A204.1 (cell line): ENCODE measurements around the gene RNF157.
"Not testable (repeated sequence)": the region's sequence is repeated elsewhere in the genome, so short reads cannot be mapped to it uniquely, and the experiment has no call there.

Source experiments
- FAIRE-seq: peaks from 2 replicates; lab custom pipeline; 2012; peaks lifted over from hg19 to GRCh38; lab: Jason Lieb, UNC

Gene RNF157

DNA sequence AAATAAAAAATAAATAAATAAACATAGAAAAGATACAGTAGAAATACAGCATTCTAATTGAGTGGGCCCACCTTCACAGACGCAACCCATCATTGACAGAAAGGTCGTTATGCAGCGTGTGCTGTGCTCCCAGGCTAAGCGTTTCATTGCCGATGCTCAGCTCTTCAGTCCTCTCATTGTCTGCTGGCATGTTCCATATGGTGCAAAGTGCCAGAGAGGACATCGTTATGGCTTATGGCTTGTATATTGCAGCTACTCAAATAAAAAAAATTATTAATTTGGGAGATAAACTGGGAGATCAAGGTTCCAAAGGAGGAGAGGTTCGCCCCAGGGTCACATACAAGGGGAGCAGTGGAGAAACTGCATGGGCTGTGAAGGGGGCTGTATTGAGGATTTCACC, 13.5 kb upstream of the RNF157 start:
- no peak for FAIRE-seq

DNA sequence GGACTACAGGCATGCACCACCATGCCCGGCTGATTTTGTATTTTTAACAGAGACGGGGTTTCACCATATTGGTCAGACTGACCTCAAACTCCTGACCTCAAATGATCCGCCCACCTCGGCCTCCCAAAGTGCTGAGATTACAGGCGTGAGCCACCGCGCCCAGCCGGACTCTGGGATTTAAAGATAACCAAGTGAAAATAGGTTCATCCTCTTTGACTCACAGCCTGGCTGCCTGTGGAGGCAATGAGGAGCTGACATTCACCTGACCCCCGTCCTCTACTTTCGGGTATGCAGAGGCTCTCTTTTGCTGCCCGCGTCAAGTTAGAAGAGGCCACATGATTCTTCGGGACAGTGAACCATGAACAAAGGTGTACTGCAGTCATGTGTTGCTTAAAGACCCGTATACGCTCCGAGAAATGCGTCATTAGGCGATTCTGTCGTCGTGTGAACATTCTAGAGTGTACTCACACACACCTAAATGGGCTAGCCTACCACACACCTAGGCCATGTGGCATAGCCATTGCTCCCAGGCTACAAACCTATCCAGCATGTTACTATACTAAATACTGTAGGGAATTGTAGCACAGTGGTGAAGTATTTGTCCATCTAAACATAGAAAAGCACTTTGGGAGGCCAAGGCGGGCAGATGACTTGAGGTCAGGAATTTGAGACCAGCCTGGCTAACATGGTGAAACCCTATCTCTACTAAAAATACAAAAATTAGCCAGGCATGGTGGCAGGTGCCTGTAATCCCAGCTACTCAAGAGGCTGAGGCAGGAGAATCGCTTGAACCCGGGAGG, 12.9 kb upstream of the RNF157 start:
- not testable (repeated sequence) for FAIRE-seq

DNA sequence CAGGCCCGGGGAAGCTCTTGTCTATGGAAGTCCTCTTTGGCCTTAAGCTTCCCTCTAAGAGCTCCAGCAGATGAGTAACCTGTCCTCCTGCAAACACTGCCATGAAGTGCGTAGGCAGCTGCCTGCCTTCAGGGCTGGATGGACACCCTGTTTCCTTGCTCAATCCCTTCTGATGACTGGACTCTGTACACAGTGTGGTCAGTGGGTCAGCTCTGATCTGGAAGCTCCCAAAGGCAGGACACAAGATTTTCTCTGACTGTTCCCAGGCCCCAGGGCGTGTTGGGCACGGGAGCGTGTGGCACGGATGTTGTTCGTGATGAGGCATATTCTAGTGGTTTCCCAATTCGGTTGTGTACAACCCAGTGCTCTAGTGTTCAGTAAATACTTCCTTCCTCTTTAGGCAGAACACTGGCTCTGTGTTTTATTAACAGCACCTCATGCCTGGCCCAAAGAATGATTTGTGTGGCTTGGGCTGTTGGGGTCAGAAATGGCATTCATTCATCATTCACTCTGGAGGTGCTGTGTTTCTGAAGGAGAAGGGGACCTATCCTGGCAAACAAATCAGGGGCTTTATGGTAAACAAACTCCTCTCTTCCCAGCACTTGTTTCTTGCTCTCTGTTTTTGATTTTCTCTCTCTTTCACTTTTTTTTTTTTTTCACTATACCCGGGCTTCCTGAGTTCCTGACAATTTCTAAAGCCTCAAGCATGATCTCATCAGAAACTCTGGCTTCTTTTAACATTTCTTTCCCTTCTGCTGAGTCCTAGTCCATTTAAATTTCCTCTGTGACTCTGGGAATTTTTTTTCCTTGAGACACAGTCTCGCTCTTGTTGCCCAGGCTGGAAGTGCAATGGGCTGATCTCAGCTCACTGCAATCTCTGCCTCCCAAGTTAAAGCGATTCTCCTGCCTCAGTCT, 12.0 kb upstream of the RNF157 start:
- FAIRE-seq, result no peak

DNA sequence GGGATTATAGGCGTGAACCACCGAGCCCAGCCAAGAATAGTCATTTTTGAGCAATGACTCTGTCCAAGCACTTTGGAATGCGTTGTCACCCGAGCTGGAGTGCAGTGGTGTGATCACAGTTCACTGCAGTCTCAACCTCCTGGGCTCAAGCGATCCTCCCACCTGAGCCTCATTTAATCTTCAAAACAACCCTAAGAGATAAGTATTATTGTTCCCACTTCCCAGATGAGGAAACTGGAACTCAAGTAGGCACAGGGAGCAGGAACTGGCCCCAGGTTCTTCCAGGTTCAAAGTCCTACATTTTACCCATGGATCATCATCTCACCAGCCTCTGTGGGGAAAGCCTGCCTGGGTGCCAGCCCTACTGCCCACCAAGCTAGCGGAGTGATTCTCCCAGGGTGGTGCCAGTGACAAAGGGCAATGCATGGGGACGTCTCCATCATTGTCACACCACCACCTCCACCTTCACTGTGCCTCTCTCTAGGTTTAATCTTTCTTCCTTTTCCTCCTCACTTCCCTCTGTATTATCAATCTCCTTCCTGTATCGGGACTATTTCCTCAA, 11.3 kb upstream of the RNF157 start:
- no peak for FAIRE-seq

DNA sequence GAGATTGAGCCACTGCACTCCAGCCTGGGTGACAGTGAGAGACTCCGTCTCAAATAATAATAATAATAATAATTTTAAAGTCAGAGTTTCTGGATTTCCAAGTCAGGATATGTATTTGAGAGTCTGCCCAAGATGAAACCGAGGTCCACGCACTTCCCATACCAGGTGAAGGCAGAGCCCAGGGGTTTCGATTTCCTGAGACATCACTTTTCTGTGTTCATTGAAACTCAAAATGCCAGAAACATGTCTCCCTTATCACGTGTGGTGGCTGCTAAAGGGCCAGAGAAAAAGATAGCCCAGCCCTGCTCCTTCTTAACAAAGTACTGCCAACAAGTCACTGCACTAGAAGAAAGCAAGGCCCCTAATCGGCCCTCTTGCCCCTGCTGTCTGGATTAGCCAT, 9.8 kb upstream of the RNF157 start:
- no peak for FAIRE-seq

DNA sequence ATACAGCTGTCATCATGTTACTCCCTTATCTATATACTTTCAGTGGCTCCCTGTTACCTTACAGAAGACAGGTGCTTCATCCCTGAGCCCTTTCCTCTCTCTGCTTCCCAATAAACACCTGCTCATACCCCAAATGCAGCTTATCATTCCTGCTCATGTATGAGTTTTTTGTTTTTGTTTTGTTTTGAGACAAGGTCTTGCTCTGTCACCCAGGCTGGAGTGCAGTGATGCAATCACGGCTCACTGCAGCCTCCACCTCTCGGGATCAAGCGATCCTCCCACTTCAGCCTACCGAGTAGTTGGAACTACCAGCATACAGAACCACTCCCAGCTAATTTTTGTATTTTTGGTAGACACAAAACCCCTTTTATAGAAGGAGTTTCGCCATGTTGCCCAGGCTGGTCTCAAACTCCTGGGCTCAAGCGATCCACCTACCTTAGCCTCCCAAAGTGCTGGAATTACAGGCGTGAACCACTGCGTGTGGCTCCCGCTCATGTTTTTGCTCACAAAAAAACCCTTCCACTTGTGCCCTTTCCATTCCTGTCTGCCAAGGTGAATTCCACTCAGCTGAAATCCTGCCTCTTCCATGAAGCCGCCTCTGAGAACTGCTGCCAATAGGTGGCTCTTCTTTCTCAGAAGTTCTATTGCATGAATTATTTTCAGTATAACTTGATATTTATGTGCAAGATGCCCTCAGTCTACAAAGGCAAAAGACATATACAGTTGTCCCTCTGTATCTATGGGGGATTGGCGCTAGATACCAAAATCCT, 7.9 kb upstream of the RNF157 start:
- FAIRE-seq, result no peak

DNA sequence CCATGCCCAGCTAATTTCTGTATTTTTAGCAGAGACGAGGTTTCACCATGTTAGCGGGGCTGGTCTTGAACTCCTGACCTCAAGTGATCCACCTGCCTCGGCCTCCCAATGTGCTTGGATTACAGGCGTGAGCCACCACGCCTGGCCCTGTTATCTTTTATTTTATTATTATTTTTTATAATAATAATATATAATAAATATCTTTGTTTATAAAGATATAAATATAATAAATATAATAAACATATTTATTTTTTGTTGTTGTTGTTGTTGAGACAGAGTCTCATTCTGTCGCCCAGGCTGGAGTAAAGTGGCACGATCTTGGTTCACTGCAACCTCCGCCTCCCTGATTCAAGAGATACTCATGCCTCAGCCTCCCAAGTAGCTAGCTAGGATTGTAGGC, 7.0 kb upstream of the RNF157 start:
- FAIRE-seq, result no peak

DNA sequence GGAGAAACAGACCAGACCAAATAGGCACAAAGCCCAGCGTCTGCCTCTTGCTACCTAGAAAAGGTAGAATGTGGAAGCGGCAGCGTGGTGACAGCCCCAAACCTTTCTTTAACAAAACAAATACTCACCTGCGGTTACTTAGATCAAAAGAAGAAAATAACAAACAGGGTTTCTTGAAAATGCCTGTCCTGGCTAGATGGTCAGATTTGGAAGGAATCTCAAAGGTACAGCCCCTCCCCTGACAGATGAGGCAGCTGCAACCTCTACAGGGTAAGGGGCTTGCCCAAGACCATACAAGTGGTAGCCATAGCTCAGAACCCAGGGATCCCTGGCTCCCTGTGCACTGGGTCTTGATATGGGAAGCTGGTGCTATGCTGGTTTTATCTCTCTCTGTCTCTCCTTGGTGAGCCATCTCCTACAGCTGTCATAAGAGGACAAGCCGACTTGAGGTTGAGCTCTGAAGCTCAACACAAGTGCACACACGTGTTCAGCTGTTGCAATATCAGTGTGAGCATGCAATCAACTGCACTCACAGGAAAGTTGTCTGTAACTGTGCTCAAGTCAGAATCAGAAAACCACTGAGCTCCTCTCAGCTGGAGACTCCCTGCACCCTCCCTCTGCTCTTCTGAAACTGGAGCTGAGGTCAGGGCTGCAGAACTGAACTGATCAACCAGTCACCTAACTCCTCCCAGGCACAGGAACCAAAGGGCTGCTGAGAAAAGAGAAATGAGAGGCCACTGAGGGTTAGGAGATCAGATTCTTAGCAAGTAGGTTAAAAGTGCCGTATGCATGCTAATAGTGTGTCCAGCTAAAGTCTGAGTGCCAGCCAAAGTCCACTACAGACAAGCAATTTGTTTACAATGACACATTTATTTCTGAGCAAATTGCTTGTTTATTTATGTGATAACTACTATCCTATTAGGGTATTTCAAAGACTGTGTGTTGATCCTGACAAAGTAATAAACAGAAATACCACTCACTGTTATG, 6.1 kb upstream of the RNF157 start:
- no peak for FAIRE-seq

DNA sequence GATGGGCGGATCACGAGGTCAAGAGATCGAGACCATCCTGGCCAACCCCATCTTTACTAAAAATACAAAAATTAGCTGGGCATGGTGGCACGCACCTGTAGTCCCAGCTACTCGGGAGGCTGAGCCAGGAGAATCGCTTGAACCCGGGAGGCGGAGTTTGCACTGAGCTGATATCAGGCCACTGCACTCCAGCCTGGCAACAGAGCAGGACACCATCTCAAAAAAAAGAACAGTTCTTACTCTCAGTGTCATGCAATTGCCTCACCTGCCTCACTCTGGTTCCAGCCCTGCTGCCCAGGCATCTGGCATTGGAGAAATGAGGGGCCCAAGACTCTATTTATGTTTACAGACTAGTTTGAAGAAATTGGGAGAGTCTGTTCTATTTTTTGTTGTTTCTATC, 4.4 kb upstream of the RNF157 start:
- not testable (repeated sequence) for FAIRE-seq

DNA sequence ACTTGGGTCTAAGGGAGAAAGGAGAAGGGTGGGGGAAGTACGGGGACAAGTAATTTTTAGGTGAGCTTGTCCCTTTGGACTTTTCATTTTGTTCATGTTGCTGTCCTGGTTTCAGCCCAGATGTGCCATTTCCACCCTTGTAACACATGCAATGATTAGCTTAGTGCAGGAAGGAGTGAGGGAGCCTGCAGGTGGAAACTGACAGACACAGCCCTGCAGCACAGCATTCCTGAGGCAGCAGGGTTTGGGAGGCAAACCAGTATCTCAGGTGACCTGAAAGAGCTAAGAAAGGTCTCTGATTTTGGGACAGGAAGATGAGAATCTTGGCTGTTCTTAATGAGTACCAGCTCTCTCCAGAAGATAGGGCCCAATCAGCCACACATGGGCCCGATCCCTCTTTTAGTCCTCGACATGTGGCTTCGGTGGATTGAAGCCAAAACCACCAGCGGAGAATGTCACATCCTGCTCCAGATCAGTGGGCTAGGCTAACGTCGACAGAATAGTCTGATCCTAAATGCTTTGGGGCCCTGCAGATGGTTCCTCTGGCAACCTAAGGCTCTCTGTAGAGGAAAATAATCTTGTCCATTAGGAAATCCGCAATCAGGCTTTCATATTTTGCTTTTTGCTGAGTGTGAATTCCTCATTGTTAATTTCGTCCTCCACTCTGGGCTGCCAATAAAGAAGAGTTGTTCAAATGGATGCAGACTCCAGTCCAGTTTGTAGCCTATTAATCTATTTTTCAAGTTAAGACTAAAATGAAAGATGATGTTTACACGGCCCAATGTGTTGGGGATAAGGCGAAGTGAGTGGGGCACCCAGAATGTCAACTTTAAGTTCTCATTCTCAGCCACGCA, 3.8 kb upstream of the RNF157 start:
- FAIRE-seq, result no peak

DNA sequence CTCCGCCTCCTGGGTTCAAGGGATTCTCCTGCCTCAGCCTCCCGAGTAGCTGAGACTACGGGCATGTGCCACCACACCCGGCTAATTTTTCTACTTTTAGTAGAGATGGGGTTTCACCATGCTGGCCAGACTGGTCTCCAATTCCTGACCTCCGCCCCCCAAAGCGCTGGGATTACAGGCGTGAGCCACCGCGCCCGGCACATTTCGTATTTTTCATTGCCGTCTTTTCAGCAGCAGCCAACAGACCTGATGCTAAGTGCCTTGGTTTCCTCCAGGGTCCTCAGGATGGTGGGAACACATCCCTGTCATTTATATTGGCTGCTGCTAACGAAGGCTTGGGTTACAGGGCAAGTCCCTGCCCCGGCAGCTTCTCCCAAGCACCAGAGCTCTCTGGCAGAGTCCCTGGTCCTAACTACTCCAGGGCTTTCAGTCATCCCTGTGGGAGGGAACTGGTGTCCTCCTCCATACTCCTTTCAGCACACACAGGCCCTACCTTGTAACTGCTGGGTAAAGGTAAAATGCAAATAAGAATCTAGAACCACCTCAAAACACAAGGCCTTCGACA, 1.5 kb upstream of the RNF157 start:
- no peak for FAIRE-seq

DNA sequence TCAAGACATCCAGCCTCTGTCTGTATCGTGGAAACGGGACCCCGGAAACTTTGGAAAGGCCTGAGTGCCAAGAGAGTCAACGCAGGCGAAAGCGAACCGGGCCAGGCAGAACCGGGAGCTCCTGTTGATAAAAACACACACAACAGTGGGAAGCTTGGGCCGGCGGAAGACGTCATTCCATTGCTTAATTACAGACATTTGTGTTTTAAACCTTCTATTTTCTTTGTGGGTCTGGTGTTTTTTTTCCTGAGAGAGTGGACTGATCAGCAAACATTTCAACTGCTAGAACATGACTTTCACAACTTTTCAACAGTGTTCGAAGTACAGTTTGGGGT, 878 bp upstream of the RNF157 start:
- FAIRE-seq, result no peak

DNA sequence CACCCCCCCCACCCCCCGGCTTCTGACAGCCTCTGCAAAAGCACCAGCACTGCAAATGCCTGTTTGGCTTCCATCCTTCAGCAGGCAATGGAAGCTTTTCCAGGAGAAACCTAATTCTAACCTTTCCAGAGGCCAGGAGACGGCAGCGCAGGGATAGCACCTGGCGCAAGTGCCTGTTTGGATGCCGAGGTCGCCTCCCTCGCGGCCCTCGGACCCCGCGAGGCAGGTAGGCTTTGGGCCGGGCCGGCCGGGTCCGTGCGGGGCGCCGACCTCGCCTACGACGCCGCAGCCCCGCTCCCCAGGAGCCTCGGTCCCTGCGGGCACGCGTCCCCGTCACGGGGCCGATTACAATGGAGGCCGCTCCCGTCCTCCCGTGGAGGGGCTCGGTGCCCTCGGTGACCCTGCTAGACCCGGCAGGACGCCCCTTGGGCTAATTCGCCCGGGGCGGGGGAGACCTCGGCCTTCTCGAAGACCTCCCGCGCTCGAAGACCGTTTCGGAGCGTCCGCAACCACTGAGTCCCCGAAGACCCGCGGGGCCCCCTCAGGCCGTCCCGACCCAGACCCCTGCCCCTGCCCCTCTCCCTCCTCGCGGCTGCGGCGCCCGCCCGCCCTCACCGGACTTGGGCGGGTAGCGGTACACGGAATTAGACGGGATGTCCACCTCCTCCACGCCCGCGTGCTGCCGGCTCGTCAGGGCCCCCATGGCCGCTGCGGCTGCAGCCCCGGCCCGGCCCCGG, 587 bp downstream of the RNF157 start:
- no peak for FAIRE-seq

DNA sequence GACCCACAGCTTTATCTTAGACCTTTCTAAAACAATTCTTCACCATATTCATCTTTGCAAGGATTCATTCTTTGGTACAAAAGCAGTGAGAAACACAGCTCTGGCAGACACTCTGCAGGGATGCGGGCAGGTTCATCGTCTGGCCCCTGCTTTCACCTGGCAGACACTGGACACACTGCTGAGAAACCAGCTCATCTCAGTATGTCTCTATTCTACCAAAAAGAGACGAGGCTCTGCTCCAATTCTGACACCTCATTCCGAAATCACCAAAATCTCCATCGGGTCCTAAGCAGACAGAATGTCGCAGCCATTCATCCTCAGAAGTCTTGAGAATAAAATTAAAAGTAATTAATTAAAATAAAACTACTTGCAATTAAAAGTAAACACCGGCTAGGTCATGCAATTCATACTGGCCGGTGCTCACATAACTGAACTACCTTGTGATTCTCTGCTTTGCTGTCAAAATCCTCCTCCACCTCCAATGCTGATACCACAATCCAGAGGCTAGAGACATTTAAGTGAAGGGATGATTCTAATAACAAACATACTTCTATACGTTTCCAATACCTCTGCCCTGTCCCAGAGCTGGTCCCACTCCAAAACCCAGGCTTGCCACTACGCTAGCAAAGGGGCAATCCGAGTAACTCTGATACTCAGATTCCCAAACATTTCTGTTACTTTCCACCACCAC, 1.3 kb downstream of the RNF157 start:
- no peak for FAIRE-seq

DNA sequence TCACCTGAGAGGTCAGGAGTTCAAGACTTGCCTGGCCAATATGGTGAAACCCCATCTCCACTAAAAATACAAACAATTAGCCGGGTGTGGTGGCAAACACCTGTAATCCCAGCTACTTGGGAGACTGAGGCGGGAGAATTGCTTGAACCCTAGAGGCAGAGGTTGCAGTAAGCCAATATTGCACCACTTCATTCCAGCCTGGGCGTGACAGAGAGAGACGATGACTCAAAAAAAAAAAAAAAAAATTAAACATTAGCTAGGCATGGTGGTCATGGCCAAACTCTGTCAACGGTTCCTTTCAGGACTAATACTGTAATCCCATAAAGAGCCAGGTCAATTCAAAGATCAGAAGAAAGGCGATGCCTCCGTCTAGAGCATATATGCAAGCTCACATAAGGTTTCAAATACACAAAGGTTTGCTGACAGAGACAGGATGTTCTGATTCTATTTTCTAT, 2.4 kb downstream of the RNF157 start:
- no peak for FAIRE-seq

DNA sequence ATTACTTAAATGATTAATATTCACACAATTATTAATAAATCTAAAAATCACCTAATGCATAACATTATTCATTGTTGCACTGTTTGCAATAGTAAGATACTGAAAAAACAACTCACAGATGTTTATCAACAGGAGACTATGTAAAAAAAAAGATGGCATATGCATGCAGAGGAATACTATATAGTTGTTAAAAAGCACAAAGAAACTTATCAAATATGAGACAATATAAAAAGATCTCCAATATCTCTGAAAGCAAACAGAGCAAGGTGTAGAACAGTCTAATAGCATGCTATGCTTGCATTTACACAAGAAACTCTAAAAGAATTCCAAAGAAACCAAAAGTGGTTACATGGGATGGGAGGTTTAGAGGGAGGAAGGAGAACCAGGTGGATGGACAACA, 3.7 kb downstream of the RNF157 start:
- no peak for FAIRE-seq

DNA sequence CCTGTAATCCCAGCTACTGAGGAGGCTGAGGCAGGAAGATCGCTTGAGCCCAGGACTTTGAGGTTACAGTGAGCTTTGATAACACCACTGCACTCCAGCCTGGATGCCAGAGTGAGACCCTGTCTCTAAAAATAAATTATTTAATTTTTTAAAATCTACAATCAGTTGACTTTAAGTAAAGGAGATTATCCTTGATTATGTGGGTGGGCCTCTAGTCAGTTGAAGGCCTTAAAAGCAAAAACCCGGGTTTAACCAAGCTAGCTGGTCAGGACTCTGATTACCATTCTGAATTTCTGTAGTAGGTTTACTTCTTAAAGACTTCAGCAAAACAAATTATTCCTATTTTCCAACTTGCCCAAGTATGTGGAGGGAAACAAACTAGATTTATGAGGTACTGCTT, 4.4 kb downstream of the RNF157 start:
- no peak for FAIRE-seq

DNA sequence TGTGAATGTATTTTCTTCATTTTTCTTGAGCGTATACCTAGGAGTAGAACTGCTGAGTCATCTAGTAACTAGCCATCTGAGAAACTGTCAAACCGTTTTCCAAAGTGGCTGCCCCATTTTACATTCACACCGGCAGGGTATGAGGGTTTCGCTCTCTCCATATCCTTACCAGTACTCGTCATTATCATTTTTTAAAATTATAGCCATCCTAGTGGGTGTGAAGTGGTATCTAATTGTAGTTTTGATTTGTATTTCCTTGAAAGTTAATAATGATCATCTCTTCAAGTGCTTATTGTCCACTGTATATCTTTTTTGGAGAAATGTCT, 6.0 kb downstream of the RNF157 start:
- no peak for FAIRE-seq
